ENCODE data around the gene C1orf52.

- TF ChIP-seq CTCF (IDR thresholded peaks at IDR 0.05; ENCODE audit: low read length) (no peak), EZH2phosphoT487 (IDR thresholded peaks at IDR 0.05; ENCODE audit: low read length) (no peak), EZH2 (optimal IDR thresholded peaks at IDR 0.05; ENCODE audit: low read depth, low read length) (no peak)
These were observed 14.0 kb downstream of the C1orf52 start for GRCh38 chr1:85245456-85245855.
